Right ventricle myocardium inferior (tissue), 1 donor: ENCODE data around the gene GOT2. TPM values are rescaled to one million over a fixed set of nuclear protein-coding genes. Genes with fewer than 3 reads are reported as not detected.
"Not testable (repeated sequence)": the region's sequence is repeated elsewhere in the genome, so short reads cannot be mapped to it uniquely, and the experiment has no call there.

Experiments used
- ATAC-seq: fragments of 200-7000 bp; cut with Tn5 transposase; one replicate; pipeline ENCODE4 v1.9.1; 2020; ENCODE audit warnings: mild to moderate bottlenecking, moderate library complexity
- DNase-seq: peaks from one replicate; pipeline ENCODE4 v3.0.0; 2021; ENCODE audit errors: missing footprints
- intact Hi-C: fragments of 100-400 bp; cut with DNase I; formaldehyde crosslinking; loops from one replicate; pipeline ENCODE4 v1.11.0; 2022
- long read RNA-seq: library from polyadenylated mRNA; unstranded; transcript quantifications from one replicate; pipeline ENCODE4 v2.0.0, GENCODE V29; 2021
- total RNA-seq: library from RNA; stranded (reverse); fragmentation: NEBNext Ultra II Directional; extraction: Animal tissue kit (Norgen Biotek cat#: 25700); gene quantifications from one replicate; pipeline ENCODE4 v1.2.1, GENCODE V29; 2021
- donor health status: DM: no; HTN: yes; CAD: no; lungs with severe emphysema.

The GOT2 gene
- 524 TPM for total RNA-seq
- long read RNA-seq, transcript GOT2-201 (10 exons, 2,462 nt): major isoform, 561 of 580 reads
- long read RNA-seq, partial matches to known transcripts: 10 of 580 reads
- long read RNA-seq, other reads (novel, unspliced or antisense): 9 of 580 reads

DNA sequence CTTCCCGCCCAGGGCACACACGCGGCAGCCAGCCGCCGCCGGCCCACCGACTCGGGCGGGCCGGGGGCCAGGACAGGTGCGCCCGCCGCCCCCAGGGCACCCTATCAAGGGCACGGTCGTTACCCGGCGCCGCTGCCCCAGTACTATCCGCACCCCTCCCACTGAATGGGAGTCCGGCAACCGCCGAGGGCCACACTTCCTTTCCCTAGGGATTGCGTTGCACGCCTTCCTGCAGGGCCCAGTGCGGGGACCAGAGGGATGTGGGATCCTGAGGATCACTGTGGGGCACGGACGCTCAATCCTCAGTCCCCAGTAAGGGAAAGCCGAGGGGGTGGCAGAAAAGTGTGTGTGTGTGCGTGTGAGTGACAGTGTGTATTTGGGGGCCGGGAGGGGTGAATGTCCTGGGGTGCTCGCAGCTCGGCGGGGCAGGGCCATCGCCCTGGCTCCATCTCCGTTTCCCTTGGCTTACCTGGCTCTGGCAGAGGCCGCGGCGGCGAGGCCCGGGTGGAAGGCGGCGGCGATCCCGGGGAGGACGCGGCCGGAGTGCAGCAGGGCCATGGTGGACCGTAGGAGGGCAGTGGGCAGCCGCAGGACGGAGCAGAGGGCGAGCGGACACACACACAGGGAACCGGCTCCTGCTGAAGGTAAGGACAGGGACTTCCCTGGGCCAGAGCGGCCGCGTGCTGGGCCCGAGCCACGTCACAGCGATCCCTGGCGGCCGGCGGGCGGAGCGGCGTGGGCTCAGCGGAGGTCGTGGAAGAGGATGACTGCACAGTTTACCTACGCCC lies at the start of gene GOT2:
Gene GOT2, minus strand, starts transcription at position 646 of the 788 bp plus-strand sequence. Its CDS starts 88 bp downstream, at position 558.
- ATAC-seq (peak; percentile 98), DNase-seq (peak; percentile 89)
- intact Hi-C loops: loop anchor here (2.0 to 10.0 kb wide), 3 partner anchors 23 to 219 kb away; partner anchors contain the start of genes SETD6 and SLC38A7

DNA sequence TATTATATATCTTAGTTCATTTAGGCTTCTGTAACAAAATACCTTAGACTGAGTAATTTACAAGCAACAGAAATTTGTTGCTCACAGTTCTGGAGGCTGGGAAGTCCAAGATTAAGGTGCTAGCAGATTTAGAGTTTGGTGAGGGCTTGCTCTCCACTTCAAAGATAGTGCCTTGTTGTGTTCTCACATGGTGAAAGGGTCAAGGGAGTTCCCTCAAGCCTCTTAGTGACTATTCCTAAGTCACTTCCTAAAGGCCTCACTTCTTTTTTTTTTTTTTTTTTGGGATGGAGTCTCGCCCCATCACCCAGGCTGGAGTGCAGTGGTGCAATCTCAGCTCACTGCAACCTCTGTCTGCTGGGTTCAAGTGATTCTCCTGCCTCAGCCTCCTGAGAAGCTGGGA lies 45.2 kb upstream of the GOT2 start:
- intact Hi-C loops, ATAC-seq, DNase-seq: not testable (repeated sequence)

DNA sequence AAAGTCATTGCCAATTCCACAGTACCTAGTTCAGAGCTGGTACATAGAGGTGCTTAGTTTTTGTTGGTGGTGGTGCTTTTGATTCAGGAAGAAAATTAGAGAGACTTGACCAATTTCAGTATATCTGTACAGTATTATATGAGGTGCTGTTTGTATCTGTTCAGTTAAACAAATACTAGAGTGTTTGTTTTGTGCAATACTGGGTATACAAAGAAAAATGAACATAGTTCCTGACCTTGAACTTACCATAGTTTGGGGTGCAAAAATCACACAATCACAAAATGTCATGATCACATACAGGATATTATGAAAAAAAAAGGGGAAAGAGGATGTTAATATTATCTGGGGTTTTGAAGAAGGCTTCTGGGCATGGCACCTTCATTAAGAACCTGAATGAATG lies 39.8 kb upstream of the GOT2 start:
- intact Hi-C loops: no loop called here
- ATAC-seq: no peak
- DNase-seq: no peak

DNA sequence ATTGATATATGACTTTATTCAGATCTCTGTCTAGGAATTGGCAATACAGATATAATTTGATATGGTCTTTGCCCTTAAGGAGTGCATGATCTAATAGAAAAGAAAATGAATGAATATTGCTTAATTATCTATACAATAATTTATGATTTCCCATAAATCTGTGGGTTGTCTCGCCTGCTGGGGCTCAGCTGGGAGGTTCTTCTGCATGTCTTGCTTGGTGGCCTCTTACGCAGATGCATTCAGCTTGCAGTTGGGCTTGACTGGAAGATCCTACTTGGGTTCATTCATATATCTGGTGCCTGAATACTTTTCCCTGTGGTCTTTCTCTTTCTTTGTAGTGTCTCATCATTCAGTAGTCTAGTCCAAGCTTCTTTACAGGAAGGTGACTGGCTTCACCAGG lies 34.0 kb upstream of the GOT2 start:
- no peak for ATAC-seq
- intact Hi-C loops: no loop called here
- no peak for DNase-seq

DNA sequence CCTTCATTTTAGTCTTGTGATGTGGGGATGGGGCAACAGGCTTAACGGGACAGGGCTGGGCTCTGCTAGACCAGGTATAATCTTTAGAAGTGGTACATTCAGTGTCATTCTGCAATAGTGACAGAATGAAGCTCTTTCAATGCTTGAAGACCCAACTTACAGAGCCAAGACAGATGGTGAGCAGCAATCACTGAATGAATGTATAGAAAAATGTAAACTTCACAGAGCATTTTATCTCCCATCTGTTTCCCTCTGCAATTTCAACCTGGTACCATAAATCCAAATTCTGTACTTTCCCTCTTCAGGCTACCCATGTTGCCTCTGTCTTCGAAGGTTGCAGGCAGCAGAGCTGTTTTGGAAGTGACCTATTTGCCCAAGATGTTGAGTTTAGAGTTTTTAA lies 33.5 kb upstream of the GOT2 start:
- intact Hi-C loops: no loop called here
- ATAC-seq (no peak), DNase-seq (no peak)

DNA sequence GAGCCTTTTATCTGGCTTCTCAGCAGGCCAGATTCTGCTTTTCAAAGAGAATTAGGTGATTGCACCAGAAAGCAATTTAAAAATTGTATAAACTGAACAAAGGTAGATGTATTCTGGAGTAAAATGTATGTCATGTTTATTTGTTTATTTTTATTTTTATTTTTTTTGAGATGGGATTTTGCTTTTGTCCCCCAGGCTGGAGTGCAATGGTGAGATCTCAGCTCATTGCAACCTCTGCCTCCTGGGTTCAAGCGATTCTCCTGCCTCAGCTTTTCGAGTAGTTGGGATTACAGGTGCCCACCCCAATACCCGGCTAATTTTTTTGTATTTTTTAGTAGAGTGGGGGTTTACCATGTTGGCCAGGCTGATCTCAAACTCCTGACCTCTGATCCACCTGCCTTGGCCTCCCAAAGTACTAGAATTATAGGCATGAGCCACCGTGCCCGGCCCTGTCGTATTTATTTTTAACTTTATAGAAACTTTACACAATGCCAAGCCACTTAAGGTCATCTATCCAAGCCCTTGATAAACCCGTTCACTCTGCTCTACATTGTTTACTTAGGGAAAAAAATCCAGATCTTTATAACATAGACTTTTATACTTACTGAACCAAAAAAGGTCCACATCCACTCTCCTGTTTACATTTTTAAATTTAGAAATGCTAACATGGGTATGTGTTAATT lies 22.7 kb upstream of the GOT2 start:
- DNase-seq (no peak), ATAC-seq (no peak)
- intact Hi-C loops: loop anchor here (1.0 to 2.0 kb wide), 2 partner anchors 22 to 75 kb away; partner anchors contain the start of gene GOT2

DNA sequence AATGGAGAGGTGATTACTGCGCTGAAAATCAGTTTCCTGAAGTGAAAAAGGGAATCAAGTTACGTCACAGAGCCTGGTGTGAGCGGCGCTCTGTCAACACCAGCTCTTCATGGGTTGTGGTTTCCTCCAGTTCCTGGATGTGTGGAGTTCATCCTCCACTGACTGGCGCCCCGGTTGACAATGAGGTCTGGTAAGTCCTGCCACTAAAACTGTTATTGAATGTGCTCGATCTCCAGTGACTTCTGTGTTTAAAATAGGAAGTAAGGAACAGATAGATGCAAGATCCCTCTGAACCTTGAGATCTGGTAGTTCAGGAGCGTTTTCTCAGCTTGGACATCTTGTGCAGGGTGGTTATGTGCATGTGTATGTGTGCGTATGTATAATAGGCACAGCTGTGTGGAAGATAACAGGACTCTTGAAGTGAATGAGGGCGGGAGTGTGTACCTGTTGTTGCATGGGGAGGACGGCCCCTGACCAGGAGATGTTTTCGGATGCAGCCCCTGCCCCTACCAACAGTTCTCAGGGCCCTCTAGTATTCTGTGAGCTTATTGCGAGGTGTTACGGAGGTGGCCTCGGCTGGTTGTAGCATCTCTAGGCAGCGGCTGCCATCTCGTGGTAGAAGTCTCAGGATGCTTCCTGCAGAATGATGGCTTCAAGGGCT lies 22.0 kb upstream of the GOT2 start:
- ATAC-seq (peak; percentile 94), DNase-seq (no peak)
- intact Hi-C loops: loop anchor here (1.0 to 2.0 kb wide), 2 partner anchors 21 to 75 kb away; partner anchors contain the start of gene GOT2

DNA sequence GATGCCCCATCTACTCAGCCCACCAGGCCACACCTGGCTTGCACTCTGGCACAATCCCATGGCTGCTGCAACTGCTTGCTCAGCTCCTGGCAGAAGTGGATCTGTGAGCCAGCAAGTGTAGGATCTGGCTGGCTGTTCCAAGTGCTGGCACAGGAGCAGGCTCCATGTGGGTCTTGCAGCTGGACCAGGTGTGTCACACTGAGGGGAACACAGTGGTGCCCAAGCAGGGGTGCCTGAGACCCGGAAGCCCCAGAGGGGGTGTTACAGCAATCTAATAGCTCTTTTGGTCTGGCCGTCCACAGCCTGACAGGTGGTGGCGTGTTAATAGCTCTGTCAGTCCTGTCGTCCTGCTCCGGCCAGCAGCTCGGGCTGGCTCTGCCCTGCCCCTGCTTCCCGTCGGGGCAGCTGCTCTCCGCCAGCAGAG lies 19.6 kb upstream of the GOT2 start:
- intact Hi-C loops: no loop called here
- DNase-seq: no peak
- ATAC-seq: no peak

DNA sequence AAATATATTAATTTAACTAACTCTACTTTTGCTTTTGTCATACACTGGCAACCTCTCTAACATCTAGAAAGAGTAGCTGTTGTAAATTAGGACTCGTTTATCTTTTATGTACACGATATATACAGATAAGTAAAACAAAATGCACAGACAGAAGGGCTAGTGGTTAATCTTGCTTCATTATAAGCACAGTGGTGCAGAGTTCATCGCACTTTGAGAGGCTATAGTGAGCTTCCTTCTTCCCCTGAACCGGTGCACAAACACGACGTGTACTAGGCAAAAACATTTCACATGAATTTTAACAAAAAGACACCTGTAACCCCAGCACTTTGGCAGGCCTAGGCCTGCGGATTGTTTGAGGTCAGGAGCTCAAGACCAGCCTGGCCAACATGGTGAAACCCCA lies 10.4 kb upstream of the GOT2 start:
- ATAC-seq (no peak), DNase-seq (no peak)
- intact Hi-C loops: no loop called here

DNA sequence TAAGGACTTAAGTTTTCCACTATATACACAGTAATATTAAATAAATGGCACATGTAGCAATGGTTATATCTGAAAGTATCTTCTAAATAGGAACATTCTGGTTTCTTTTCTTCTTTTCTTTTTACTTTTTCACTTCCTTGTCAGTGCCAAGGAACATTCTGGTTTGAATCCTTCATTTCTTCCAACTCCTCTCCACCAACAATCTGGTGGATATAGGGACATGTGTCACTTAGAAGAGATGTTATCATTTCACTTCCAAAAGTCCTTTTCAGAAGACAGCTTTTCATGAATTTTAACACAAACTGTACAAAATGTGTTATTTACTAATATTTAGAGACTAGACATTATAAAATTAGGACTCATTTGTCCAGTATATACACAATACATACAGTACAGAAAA lies 7.9 kb upstream of the GOT2 start:
- no peak for DNase-seq
- intact Hi-C loops: no loop called here
- ATAC-seq: no peak

DNA sequence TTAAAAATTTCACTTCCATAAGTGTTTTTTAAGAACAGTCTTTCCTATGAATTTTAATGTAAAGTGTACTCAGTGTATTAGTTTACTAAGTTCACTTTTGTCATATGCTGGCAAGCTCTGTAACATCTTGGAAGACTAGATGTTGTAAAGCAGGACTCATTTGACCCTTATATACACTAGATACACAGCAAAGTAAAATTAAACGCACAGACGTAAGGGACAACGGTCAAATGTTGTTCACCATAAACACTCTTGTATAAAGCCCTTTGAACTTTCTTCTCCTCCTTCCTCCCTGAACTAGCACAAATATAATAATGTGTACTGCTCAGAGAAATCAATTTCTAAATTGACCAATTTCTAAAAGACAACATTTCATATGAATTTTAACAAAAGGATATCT lies 7.0 kb upstream of the GOT2 start:
- DNase-seq (no peak), ATAC-seq (no peak)
- intact Hi-C loops: no loop called here

DNA sequence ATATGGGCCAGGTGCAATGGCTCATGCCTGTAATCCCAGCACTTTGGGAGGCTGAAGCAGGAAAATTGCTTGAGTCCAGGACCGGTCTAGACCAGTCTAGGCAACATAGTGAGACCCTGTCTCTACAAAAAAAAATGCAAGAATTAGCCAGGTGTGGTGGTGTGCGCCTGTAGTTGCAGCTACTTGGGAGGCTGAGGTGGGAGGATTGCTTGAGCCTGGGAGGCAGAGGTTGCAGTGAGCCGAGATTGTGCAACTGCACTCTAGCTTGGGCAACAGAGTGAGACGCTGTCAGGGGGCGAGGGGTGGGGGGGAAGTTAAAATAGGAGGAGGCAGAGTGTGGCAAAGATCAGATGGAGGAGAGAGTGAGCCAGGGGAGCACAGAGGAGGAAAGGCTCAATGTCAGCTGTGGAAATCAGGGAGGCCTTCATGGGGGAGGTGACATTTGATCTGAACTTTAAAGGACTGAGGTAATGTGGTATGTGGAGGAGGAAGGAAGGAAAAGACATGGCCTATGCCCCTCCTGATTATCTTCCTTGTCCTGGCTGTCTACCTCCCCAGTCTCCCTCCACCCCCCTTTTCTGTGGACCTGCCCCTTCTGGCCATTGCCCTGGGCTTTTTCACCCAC lies 4.7 kb upstream of the GOT2 start:
- no peak for DNase-seq
- intact Hi-C loops: loop anchor here (10.0 kb wide), 1 partner anchor 224 kb away; the partner anchor contains the start of gene SETD6

DNA sequence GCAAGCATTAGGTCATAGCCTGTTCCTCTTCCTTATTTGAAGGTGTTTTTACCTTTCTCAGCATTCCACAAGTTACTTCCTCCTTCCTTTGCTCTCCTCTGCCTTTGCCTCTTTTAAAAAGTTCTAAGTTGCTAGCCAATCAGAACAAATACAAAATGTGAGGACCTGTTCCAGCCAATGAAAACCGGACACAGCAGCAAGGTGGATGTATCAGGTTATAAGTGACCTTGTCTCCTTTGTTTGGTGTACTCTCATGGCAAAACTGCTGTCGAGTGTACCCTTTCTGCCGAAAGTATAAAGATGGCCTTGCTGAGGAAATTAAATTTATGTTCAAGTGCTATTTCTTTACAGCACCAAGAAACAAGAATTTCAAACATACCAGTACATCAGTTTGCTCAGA lies 2.2 kb upstream of the GOT2 start:
- DNase-seq, ATAC-seq: not testable (repeated sequence)
- intact Hi-C loops: loop anchor here (10.0 kb wide), 1 partner anchor 222 kb away; the partner anchor contains the start of gene SETD6

More for the DNA sequence above, 4.7 kb upstream of the GOT2 start:
- ATAC-seq: no peak

DNA sequence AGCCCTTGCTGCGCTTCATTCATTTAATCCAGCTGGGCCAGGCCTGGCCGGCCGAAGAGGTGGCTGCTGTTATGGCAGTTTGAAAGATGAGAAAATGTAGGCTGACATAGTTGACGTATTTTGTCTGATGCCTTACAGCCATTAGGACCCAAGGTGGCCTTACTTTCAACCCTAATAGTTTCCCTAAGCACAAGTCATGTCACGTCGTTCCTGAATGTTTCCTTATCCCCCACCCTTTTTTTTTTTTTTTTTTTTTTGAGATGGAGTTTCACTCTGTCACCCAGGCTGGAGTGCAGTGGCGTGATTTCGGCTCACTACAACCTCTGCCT lies 307 bp upstream of the GOT2 start:
- no peak for ATAC-seq
- intact Hi-C loops: loop anchor here (2.0 to 10.0 kb wide), 3 partner anchors 22 to 220 kb away; partner anchors contain the start of genes SETD6 and SLC38A7
- DNase-seq: no peak

DNA sequence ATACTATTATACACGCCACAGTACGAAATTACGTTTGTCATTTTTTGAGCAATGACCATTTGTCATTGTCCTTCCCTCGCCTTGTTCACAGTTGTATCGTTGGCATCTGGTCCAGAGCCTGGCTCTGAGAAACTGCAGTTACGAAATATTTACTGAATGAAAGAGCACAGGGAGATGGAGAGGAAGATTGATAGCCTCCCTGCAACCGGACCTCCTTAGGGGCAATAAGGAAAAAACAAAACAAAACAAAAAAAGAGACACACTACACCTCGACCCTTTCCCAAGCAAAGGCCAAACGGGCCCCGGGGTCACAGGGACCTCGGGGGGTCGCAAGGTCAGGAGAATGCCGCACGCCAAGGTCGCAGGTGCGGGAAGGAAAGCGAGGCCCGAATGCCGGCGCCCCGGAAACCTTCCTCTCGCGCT lies 857 bp downstream of the GOT2 start:
- intact Hi-C loops: loop anchor here (5.0 to 10.0 kb wide), 2 partner anchors 51 to 218 kb away; partner anchors contain the start of genes SETD6 and SLC38A7
- ATAC-seq (peak; percentile 44), DNase-seq (no peak)

DNA sequence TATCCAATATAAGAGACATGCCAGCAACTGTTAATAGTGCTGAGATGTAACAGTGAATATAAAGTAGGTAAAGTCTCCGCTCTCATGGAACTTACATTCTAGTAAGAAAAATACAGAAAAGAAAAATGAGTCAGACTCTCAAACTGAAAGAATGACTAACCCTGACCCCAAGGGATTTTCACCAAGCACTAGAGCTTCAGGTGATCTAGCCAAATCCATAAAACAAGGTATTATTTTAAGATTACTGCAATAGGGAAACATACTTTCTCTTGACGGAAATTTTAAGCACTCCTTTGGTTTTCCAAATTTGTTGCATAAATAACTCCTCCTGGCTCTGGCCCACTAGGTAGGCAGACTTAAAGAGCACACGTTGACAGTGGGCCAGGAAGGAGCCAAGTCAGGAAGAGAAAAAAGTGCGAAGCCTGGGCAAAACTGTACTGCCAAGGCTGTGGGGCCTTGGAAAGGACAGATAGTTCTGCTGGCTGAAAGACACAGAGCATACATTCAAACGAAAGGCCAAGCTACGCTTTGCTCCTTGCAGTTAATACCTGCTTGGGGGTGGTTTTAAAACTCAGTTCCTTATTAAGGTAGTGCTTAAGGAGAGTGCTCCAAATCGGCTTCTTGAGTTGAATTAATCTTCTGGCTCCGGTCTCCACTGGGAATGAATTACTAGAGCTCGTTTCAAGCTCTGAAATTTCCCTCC lies 1.4 kb downstream of the GOT2 start:
- ATAC-seq (no peak), DNase-seq (no peak)
- intact Hi-C loops: loop anchor here (5.0 to 10.0 kb wide), 2 partner anchors 50 to 218 kb away; partner anchors contain the start of genes SETD6 and SLC38A7

DNA sequence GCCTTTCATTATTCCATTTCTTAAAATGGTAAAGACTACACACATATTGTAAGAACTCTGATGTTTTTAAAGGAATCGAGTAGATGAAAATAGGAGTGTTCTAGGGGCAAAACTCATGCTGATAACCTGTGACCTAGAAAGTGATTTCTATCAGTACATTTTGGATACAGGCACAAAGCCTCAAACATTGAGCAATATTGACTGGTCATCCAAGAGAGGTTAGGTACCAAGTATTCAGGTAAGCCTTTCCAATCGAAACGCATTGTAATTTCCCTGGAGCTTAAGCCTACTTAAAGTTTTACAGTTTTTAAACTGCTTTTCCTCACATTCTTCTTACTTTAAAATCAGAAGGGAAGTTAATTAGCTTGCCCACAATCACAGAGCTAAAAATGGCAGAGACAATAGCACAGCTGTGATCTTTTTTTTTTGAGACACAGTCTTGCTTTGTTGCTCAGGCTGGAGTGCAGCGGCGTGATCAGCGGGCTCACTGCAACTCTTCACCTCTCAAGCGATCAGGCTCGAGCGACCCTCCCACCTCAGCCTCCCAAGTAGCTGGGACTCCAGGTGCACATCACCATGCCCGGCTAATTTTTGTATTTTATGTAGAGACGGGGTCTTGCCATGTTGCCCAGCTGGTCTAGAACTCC lies 3.3 kb downstream of the GOT2 start:
- no peak for ATAC-seq
- DNase-seq: no peak
- intact Hi-C loops: loop anchor here (5.0 to 10.0 kb wide), 2 partner anchors 49 to 216 kb away; partner anchors contain the start of genes SETD6 and SLC38A7
